K562 (cell line): ENCODE measurements around the gene IPO11. TPM values are rescaled to one million over a fixed set of nuclear protein-coding genes. Genes with fewer than 3 reads are reported as not detected.

Experiments
- ATAC-seq: fragments of 200-7000 bp; cut with Tn5 transposase; 3 replicates; pipeline ENCODE4 v1.9.1; 2020; ENCODE audit warnings: moderate library complexity
- BruUV-seq: library from RNA; stranded (reverse); fragments of 400-500 nt; replicated peaks from 2 replicates; lab custom pipeline; 2021; lab: Mats Ljungman, UMichigan
- CTCF ChIA-PET: fragments of 300-600 bp; formaldehyde crosslinking; extraction: SDS; loops from one replicate; lab custom pipeline; 2021; ENCODE audit warnings: low intra/inter-chr PET ratio; lab: Yijun Ruan, JAX
- POLR2A ChIA-PET: fragments of 300-600, 350-650 bp; sonication (Branson Sonifier 250); formaldehyde crosslinking; extraction: SDS; loops from one replicate; lab custom pipeline; 2021; ENCODE audit warnings: antibody characterized with exemption, inconsistent platforms; lab: Yijun Ruan, JAX
- DNase-seq, 4 experiments: peaks; one replicate each; pipeline versions ENCODE4 v3.0.0 to v3.0.0-alpha.2; 2011 to 2018; ENCODE audit warnings: low spot score in 3 of 4, mixed read lengths in 3 of 4; ENCODE audit errors: extremely low read depth in 1 of 4
- FAIRE-seq: peaks from 2 replicates; lab custom pipeline; 2011; peaks lifted over from hg19 to GRCh38; lab: Jason Lieb, UNC
- H2AFZ ChIP-seq: 2 replicates; pipeline ENCODE4 v1.6.0; 2011; ENCODE audit warnings: low read depth, low read length, control low read depth, inconsistent platforms
- H3K27ac ChIP-seq: fragments of 200-600 bp; 3 replicates; pipeline ENCODE4 v1.8.0; 2011; ENCODE audit warnings: low read depth, mild to moderate bottlenecking, control low read depth, inconsistent platforms, low read length, moderate library complexity, mixed read lengths; ENCODE audit errors: extremely low read depth
- H3K27me3 ChIP-seq, 2 experiments: fragments of 300-600 bp in 1 of 2; 2 replicates in 1 of 2; 3 replicates in 1 of 2; pipeline versions ENCODE4 v1.6.0 to v1.8.0; 2011; ENCODE audit warnings: inconsistent platforms in 2 of 2, low read length in 2 of 2, mild to moderate bottlenecking in 1 of 2, mixed read lengths in 1 of 2, moderate library complexity in 1 of 2; ENCODE audit not compliant: control insufficient read depth in 2 of 2, insufficient read depth in 2 of 2
- H3K36me3 ChIP-seq: fragments of 300-600 bp; 3 replicates; pipeline ENCODE4 v1.8.0; 2011; ENCODE audit warnings: mild to moderate bottlenecking, low read length, inconsistent platforms; ENCODE audit not compliant: control insufficient read depth, insufficient read depth
- H3K4me1 ChIP-seq, 2 experiments: fragments of 200-600 bp in 1 of 2; replicated peaks in 1 of 2; 2 replicates in 1 of 2; 3 replicates in 1 of 2; pipeline versions ENCODE4 v1.5.1 to v1.8.0; 2011; ENCODE audit warnings: inconsistent platforms in 2 of 2, low read length in 2 of 2, mild to moderate bottlenecking in 1 of 2, mixed read lengths in 1 of 2, moderate library complexity in 1 of 2; ENCODE audit not compliant: control insufficient read depth in 2 of 2, insufficient read depth in 2 of 2
- H3K4me2 ChIP-seq: 2 replicates; pipeline ENCODE4 v1.6.1; 2011; ENCODE audit warnings: low read length, control low read depth, inconsistent platforms, mixed read lengths; ENCODE audit not compliant: insufficient read depth
- H3K4me3 ChIP-seq: fragments of 200-600 bp; sonication (generic), shearing (Covaris generic); 2 replicates; pipeline ENCODE4 v1.5.1; 2016; ENCODE audit warnings: control low read depth, inconsistent platforms
- H3K79me2 ChIP-seq: fragments of 200-600 bp; 3 replicates; pipeline ENCODE4 v1.8.0; 2011; ENCODE audit warnings: low read length, inconsistent platforms; ENCODE audit not compliant: control insufficient read depth, insufficient read depth
- H3K9ac ChIP-seq, 2 experiments: 2 replicates each; pipeline versions ENCODE4 v1.6.0 to v1.6.1; 2011; ENCODE audit warnings: low read depth in 2 of 2, low read length in 2 of 2, control low read depth in 1 of 2, inconsistent platforms in 1 of 2, mild to moderate bottlenecking in 1 of 2, mixed read lengths in 1 of 2; ENCODE audit not compliant: insufficient read depth in 1 of 2
- H3K9me1 ChIP-seq: one replicate; pipeline ENCODE4 v1.6.0; 2011; ENCODE audit warnings: inconsistent platforms, mild to moderate bottlenecking, low read length, moderate library complexity; ENCODE audit not compliant: control insufficient read depth, insufficient read depth
- H3K9me3 ChIP-seq: replicated peaks from 2 replicates; pipeline ENCODE4 v1.5.1; 2011; ENCODE audit warnings: low read depth, low read length, inconsistent platforms; ENCODE audit not compliant: control insufficient read depth, insufficient read depth
- H4K20me1 ChIP-seq: replicated peaks from 2 replicates; pipeline ENCODE4 v1.6.1; 2011; ENCODE audit warnings: low read length, inconsistent platforms, mixed read lengths; ENCODE audit not compliant: control insufficient read depth, insufficient read depth
- BRF1 ChIP-seq: IDR thresholded peaks from 3 replicates; pipeline ENCODE4 v1.6.1; 2011; ENCODE audit warnings: borderline replicate concordance, mild to moderate bottlenecking; ENCODE audit not compliant: insufficient read length; ENCODE audit errors: extremely low read depth
- CBFA2T3 ChIP-seq: fragments of 450-650 bp; IDR thresholded peaks from 2 replicates; pipeline ENCODE4 v1.6.1; 2017
- CC2D1A ChIP-seq: fragments of 450-650 bp; IDR thresholded peaks from 2 replicates; pipeline ENCODE4 v1.6.1; 2017; ENCODE audit warnings: mild to moderate bottlenecking
- KLF1 ChIP-seq: fragments of 450-650 bp; IDR thresholded peaks from 2 replicates; pipeline ENCODE4 v1.6.1; 2016; ENCODE audit warnings: missing genetic modification characterization, missing compliant biosample characterization
- LCOR ChIP-seq: sonication (generic); formaldehyde crosslinking; IDR thresholded peaks from 2 replicates; pipeline ENCODE4 v1.8.0; 2022; ENCODE audit warnings: mild to moderate bottlenecking, missing genetic modification reagents
- MEF2A ChIP-seq: IDR thresholded peaks from 2 replicates; pipeline ENCODE4 v1.6.1; 2011; ENCODE audit warnings: low read depth, mild to moderate bottlenecking, low read length, moderate library complexity; ENCODE audit not compliant: control insufficient read depth
- RBM14 ChIP-seq: fragments of 200-400 bp; formaldehyde crosslinking; IDR thresholded peaks from 2 replicates; pipeline ENCODE4 v1.6.1; 2018; ENCODE audit warnings: low read depth, mild to moderate bottlenecking, low read length, moderate library complexity, borderline replicate concordance; ENCODE audit not compliant: insufficient read depth
- SMARCA5 ChIP-seq: fragments of 450-650 bp; IDR thresholded peaks from 2 replicates; pipeline ENCODE4 v1.6.1; 2016
- SREBF1 ChIP-seq: fragments of 150-350 bp; IDR thresholded peaks from 2 replicates; pipeline ENCODE4 v1.6.1; 2014; ENCODE audit warnings: antibody characterized with exemption, low read depth, low read length, borderline replicate concordance
- TCF7L2 ChIP-seq: fragments of 150-350 bp; IDR thresholded peaks from 2 replicates; pipeline ENCODE4 v1.6.1; 2016; ENCODE audit warnings: low read depth, mild to moderate bottlenecking, low read length, moderate library complexity
- TFAM ChIP-seq: fragments of 250-450 bp; sonication (Bioruptor Pico); conservative IDR thresholded peaks from 2 replicates; pipeline ENCODE4 v1.5.0; 2021; ENCODE audit warnings: mild to moderate bottlenecking, moderate library complexity
- ZNF277 ChIP-seq: fragments of 250-450 bp; sonication (Bioruptor Pico); IDR thresholded peaks from 2 replicates; pipeline ENCODE4 v1.8.0; 2022; ENCODE audit warnings: inconsistent platforms, mild to moderate bottlenecking, moderate library complexity, borderline replicate concordance
- WGBS: fragments of 100-300 bp; shearing (Covaris generic); methylation state at CpG from one replicate; pipeline ENCODE4 v1.1.6; 2016; ENCODE audit warnings: low coverage, mixed read lengths; ENCODE audit not compliant: insufficient coverage; ENCODE audit errors: missing lambda C conversion rate; 5-methylcytosine and 5-hydroxymethylcytosine counted together
- in situ Hi-C: fragments of 300-500 bp; cut with MboI; formaldehyde crosslinking; loops from 4 replicates; pipeline ENCODE4 v1.15.0; 2018; ENCODE audit warnings: inconsistent platforms, mixed read lengths
- intact Hi-C: fragments of 100-400 bp; cut with micrococcal nuclease; formaldehyde crosslinking; loops from 2 replicates; pipeline ENCODE4 v1.14.2; 2022
- polyA plus RNA-seq, 8 experiments: library from polyadenylated mRNA; depleted of rRNA in 4 of 8; stranded (reverse) in 5 of 8; unstranded in 3 of 8; fragments of >200 nt; fragmentation: Nextera tagmentation in 2 of 8; fragmentation: Illumina TruSeq in 1 of 8; extraction: Ambion mirVana in 2 of 8; extraction: Trizol in 1 of 8; gene quantifications; 2 replicates each; pipeline versions ENCODE4 v1.2.1 to v1.2.3, GENCODE V29; 2011 to 2014; ENCODE audit warnings: inconsistent platforms in 1 of 8, missing spikeins in 1 of 8
- total RNA-seq, 7 experiments: library from RNA; depleted of rRNA in 6 of 7; stranded (reverse); fragments of >200 nt in 6 of 7; fragmentation: Illumina TruSeq in 2 of 7; extraction: Trizol in 2 of 7; gene quantifications; 2 replicates each; pipeline versions ENCODE4 v1.2.1 to v1.2.3, GENCODE V29; 2011 to 2021; ENCODE audit warnings: low replicate concordance in 1 of 7
- TF ChIP-seq, protein P1 (sequence below), 3 experiments: IDR thresholded peaks in 2 of 3; conservative IDR thresholded peaks in 1 of 3; 2 replicates each; pipeline ENCODE4 v1.5.1; 2011 to 2012; ENCODE audit warnings: low read length in 3 of 3, mild to moderate bottlenecking in 3 of 3, control low read depth in 2 of 3, improper control_type of control experiment in 1 of 3, inconsistent platforms in 1 of 3, low read depth in 1 of 3, mixed read lengths in 1 of 3, moderate library complexity in 1 of 3; ENCODE audit not compliant: insufficient read depth in 2 of 3

IPO11 gene
- total and polyA plus RNA-seq, 9 of the 15 experiments (the other 6 are each of a cell fraction or from before 2014, with no cell fraction given): 38.7 to 96.0 (median 70.9) TPM

GRCh38 chr5:62450259-62450658 is 37.7 kb downstream of the IPO11 start:
- intact Hi-C loops: no loop called here
- ATAC-seq (no peak), DNase-seq (no peak), FAIRE-seq (no peak)
- H3K9me3 ChIP-seq: no peaks in the 10 kb centered on the region
- POLR2A ChIA-PET: interaction anchor here (1.0 to 1.2 kb wide), 3 partner anchors 10 to 46 kb away, joined by 3 read pairs; partner anchors contain the start of gene DIMT1
- BruUV-seq: no TSS peak
- H2AFZ ChIP-seq: no peak overlapping the region
- H3K79me2 ChIP-seq: peaks cover 50% of the 10 kb centered on the region
- H3K4me2 ChIP-seq: no peak overlapping the region
- no peak overlapping the region for H3K4me3 ChIP-seq
- H3K36me3 ChIP-seq: peaks cover 88% of the 10 kb centered on the region
- 97% methylated on average over 2 of the region's 2 CpGs for whole genome bisulfite sequencing
- H4K20me1 ChIP-seq: no peaks in the 10 kb centered on the region
- H3K9ac ChIP-seq: no peak overlapping the region
- H3K9me1 ChIP-seq: no peaks in the 10 kb centered on the region
- H3K4me1 ChIP-seq: peaks cover 2 to 3% of the 10 kb centered on the region in 2 experiments; a peak in 1 of 5 replicates
- no peak for TF ChIP-seq BRF1
- TF ChIP-seq ZNF277 (CRISPR knock-in tag): no peak
- TF ChIP-seq KLF1 (tag): no peak
- TF ChIP-seq LCOR (CRISPR knock-in tag): no peak
- TF ChIP-seq CBFA2T3: no peak
- TF ChIP-seq TCF7L2: no peak
- TF ChIP-seq CC2D1A: no peak
- no peak for TF ChIP-seq SMARCA5
- no peak for TF ChIP-seq TFAM
- no peak for TF ChIP-seq RBM14
- TF ChIP-seq, protein P1, sequence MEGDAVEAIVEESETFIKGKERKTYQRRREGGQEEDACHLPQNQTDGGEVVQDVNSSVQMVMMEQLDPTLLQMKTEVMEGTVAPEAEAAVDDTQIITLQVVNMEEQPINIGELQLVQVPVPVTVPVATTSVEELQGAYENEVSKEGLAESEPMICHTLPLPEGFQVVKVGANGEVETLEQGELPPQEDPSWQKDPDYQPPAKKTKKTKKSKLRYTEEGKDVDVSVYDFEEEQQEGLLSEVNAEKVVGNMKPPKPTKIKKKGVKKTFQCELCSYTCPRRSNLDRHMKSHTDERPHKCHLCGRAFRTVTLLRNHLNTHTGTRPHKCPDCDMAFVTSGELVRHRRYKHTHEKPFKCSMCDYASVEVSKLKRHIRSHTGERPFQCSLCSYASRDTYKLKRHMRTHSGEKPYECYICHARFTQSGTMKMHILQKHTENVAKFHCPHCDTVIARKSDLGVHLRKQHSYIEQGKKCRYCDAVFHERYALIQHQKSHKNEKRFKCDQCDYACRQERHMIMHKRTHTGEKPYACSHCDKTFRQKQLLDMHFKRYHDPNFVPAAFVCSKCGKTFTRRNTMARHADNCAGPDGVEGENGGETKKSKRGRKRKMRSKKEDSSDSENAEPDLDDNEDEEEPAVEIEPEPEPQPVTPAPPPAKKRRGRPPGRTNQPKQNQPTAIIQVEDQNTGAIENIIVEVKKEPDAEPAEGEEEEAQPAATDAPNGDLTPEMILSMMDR (IDR thresholded peaks at IDR 0.05 in 2 of 3, conservative IDR thresholded peaks at IDR 0.05 in 1 of 3; ENCODE audit: insufficient read depth in 2 of 3, low read depth in 1 of 3, low read length in 3 of 3): no peak
- no peak for TF ChIP-seq MEF2A
- no peak for TF ChIP-seq SREBF1
- TF ChIP-seq, all 486 proteins: peak for 0
- no peaks in the 10 kb centered on the region for H3K27me3 ChIP-seq
- no peak overlapping the region for H3K27ac ChIP-seq
- CTCF ChIA-PET: no interaction called here
- in situ Hi-C loops: loop anchor here (10.0 kb wide), 1 partner anchor 325 kb away; no protein-coding TSS in a partner anchor
